Ishikawa (cell line): ENCODE data around the gene ITGA11.

Source experiments
- CREB1 ChIP-seq: IDR thresholded peaks from 2 replicates; pipeline ENCODE4 v1.6.1; 2012; ENCODE audit warnings: low read depth
- EP300 ChIP-seq: IDR thresholded peaks from 2 replicates; pipeline ENCODE4 v1.6.1; 2012; ENCODE audit warnings: borderline replicate concordance
- MAX ChIP-seq: IDR thresholded peaks from 2 replicates; pipeline ENCODE4 v1.6.1; 2012
- REST ChIP-seq: IDR thresholded peaks from 2 replicates; pipeline ENCODE4 v1.6.1; 2012; ENCODE audit warnings: low read depth, mild to moderate bottlenecking
- TCF12 ChIP-seq: IDR thresholded peaks from 2 replicates; pipeline ENCODE4 v1.6.1; 2012; ENCODE audit warnings: low read depth
- TEAD4 ChIP-seq: IDR thresholded peaks from 2 replicates; pipeline ENCODE4 v1.6.1; 2012

- no peak for TF ChIP-seq CREB1
- no peak for TF ChIP-seq EP300
- no peak for TF ChIP-seq TCF12
- no peak for TF ChIP-seq MAX
- TF ChIP-seq TEAD4 = no peak
- TF ChIP-seq REST = no peak
These were observed 128.2 kb downstream of the ITGA11 start for GRCh38 chr15:68303560-68304436.
